Measurements from ENCODE around the gene UCK2. TPM values are rescaled to one million over a fixed set of nuclear protein-coding genes. Genes with fewer than 3 reads are reported as not detected.

UCK2 gene
- total RNA-seq, 2 donors from 2014 or later, result 37.0 to 61.6 TPM

- ATAC-seq (no peak), DNase-seq (ENCODE audit: low spot score in 2 of 2) (no peak)
- no peak overlapping the region for H3K27ac Mint-ChIP-seq
- peaks cover 0 to 19% of the 10 kb centered on the region in 2 donors for H3K36me3 Mint-ChIP-seq
- peaks cover 0 to 8% of the 10 kb centered on the region in 2 donors for H3K9me3 Mint-ChIP-seq
Measured at GRCh38 chr1:165845569-165845968, 18.2 kb downstream of the UCK2 start.

GRCh38 chr1:165845992-165846748 is 18.8 kb downstream of the UCK2 start:
- ATAC-seq (no peak), DNase-seq (ENCODE audit: low spot score in 2 of 2) (no peak)
- Mint-ChIP-seq H3K27ac (no peak overlapping the region), H3K9me3 (peaks cover 0 to 8% of the 10 kb centered on the region in 2 donors), H3K36me3 (peaks cover 0 to 18% of the 10 kb centered on the region in 2 donors)

DNA sequence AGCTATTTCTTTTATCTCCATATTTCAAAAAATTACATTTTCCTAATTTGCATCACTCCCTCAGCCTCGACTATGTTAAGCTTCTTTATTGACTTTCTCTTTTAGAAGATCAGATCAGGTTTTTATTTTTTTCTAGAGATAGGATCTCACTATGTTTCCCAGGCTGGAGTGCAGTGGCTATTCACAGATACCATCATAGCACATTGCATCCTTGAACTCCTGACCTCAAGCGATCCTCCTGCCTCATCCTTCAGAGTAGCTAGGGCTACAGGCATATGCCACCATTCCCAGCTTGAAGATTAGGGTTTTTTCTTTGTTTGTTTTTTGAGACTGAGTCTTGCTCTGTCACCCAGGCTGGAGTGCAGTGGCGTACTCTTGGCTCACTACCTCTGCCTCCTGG is 20.1 kb downstream of the UCK2 start:
- peak overlapping the region in 1 of 2 donors; percentile 13 for H3K27ac Mint-ChIP-seq
- H3K36me3 Mint-ChIP-seq, result peaks cover 0 to 14% of the 10 kb centered on the region in 2 donors
- DNase-seq (ENCODE audit: low spot score in 2 of 2), result no peak
- ATAC-seq, result no peak
- H3K9me3 Mint-ChIP-seq, result peaks cover 0 to 8% of the 10 kb centered on the region in 2 donors

DNA sequence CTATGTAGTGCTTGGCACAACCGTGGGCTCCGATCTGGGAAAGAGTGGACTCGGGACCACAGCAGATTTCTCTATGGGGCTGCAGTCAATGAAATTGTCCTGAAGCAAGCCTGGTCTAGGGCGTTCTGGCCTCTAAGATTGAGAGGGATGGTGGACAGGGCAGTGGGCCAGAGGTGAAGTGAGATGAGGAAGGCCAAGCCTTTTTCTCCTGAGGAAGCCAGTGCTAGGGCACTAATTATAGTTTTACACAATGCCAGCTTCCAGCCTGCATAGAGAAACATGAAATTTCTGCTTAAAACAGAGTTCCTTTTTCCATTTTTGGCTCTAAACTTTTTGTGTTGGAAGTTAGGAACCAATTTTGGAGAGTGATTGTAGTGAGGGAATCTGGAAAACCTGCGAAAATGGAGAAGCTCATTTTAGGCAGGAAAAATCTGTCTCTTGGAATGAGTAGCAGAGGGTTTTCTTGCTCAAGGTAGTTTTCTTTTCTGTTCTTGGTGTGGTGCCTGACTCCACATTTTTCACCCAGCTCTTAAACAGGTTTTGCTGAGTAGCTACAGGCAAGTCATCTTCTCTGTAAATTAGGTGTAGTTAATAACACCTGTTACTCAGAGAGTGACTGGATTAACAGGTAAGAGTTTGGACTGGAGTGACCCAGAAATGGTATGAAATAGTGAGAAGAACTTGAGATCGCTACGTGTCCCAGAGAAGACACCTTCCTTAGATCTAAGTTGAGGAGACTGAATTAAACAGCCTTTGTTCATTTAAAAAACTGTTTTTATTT is 22.1 kb downstream of the UCK2 start:
- DNase-seq (ENCODE audit: low spot score in 2 of 2) (no peak), ATAC-seq (no peak)
- H3K9me3 Mint-ChIP-seq, result peaks cover 0 to 8% of the 10 kb centered on the region in 2 donors
- H3K27ac Mint-ChIP-seq, result no peak overlapping the region
- H3K36me3 Mint-ChIP-seq, result peaks cover 0 to 14% of the 10 kb centered on the region in 2 donors

DNA sequence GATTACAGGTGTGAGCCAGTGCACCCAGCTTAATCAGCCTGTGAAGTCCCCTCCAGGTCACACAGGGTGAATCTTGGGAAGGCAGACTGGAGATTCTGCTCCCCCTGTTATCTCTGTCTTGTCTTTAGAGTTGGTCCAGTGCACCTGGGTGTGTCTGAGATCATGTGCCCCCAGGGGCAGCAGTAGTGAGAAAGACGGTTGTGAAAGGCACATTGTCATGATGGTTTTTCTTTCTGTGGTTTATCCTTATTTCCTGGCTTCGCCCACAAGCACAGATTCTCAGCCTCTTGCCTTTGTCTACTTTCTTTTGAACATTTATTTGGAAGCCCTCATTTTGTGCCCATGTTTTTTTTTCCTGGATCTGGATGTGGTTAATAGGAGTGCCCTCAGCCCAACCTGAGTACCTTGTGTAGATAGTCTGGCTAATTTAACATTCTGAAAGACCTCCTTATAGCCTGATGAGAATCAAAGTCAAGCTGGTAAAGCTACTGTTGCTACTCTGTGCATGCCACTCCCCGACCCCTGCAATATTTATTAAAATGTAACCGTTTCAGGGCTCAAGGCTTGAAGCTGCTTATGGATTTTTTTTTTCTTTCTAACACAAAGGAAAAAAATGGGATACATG is 23.7 kb downstream of the UCK2 start:
- ATAC-seq, result peak; percentile 53 to 55
- DNase-seq (ENCODE audit: low spot score in 2 of 2), result no peak
- H3K9me3 Mint-ChIP-seq, result peaks cover 0 to 8% of the 10 kb centered on the region in 2 donors
- H3K36me3 Mint-ChIP-seq, result peaks cover 0 to 14% of the 10 kb centered on the region in 2 donors
- H3K27ac Mint-ChIP-seq, result no peak overlapping the region

- Mint-ChIP-seq H3K27ac (no peak overlapping the region), H3K36me3 (peaks cover 0 to 14% of the 10 kb centered on the region in 2 donors), H3K9me3 (peaks cover 0 to 8% of the 10 kb centered on the region in 2 donors)
- no peak for ATAC-seq
- no peak for DNase-seq (ENCODE audit: low spot score in 2 of 2)
Measured at GRCh38 chr1:165852871-165853270, 25.5 kb downstream of the UCK2 start.

DNA sequence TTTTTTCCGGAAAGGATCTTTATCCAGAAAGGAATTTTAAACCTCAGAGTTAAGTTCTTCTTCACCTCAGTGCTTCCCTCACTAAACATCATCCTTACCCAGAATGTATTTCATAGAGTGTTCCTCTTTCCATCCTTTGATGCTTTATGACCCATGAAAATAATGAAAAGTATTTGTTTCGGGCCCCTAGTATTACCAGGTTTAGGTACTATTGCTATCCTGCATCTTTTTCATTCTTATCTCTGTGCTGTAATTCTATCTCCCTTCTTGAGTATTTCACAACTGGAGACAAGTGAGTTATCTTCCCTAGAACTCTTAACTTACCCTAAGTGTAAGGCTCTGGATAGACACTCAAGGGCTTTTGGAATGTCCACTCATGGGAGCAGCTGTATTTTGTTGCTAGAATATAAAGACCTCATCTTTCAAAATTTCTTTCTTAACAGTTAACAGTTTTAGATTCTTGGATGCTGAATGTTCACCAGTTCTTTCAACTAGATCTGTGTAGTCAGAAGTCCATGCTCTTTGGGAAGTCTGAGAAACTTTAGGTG is 26.2 kb downstream of the UCK2 start:
- peaks cover 0 to 6% of the 10 kb centered on the region in 2 donors for H3K9me3 Mint-ChIP-seq
- H3K36me3 Mint-ChIP-seq, result peaks cover 0 to 12% of the 10 kb centered on the region in 2 donors
- H3K27ac Mint-ChIP-seq, result no peak overlapping the region
- ATAC-seq (no peak), DNase-seq (ENCODE audit: low spot score in 2 of 2) (no peak)

DNA sequence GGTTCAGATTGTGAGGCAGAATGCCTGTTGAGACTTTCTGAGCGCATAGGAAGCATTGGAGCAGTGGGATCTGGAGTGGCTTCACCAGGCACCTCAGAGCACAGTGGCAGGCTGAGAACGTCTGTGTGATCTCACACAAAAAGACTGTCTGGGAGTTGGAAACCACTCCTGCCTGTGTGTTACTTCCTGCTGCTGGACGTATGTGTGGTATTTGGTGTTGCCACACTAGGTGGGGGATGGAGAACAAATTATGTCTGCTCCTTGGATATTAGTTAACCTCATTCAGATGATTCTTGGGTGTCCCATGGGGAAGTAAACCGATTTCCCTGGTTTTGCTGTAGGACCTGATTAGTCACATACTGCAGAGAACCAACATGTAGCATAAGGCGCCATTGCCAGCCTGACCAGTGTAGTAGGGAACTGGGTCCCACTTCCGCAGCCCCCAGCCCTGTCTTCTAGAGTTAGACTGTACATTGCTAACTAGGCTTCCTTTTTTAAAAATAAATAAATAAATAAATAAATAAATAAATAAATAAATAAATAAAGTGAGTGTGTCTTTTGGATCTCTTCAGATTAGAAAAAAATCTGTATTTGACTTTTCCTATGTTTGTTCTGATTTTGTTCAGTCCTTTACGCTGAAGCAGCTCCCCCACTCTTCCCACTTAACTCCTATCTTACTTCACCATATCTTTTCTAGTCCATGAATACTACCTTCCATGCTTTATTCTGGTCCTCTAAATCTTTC is 26.9 kb downstream of the UCK2 start:
- H3K27ac Mint-ChIP-seq, result no peak overlapping the region

GRCh38 chr1:165855010-165855838 is 27.8 kb downstream of the UCK2 start:
- Mint-ChIP-seq H3K27ac (no peak overlapping the region), H3K36me3 (peaks cover 0 to 5% of the 10 kb centered on the region in 2 donors), H3K9me3 (no peaks in the 10 kb centered on the region)
- DNase-seq (ENCODE audit: low spot score in 2 of 2) (no peak), ATAC-seq (no peak)

More for the DNA sequence above, 26.9 kb downstream of the UCK2 start:
- DNase-seq (ENCODE audit: low spot score in 2 of 2) (no peak), ATAC-seq (no peak)
- H3K36me3 Mint-ChIP-seq, result peaks cover 0 to 5% of the 10 kb centered on the region in 2 donors
- H3K9me3 Mint-ChIP-seq, result no peaks in the 10 kb centered on the region

GRCh38 chr1:165856021-165856420 is 28.6 kb downstream of the UCK2 start:
- DNase-seq (ENCODE audit: low spot score in 2 of 2), result no peak
- ATAC-seq, result no peak
- Mint-ChIP-seq H3K9me3 (no peaks in the 10 kb centered on the region), H3K27ac (no peak overlapping the region), H3K36me3 (peaks cover 0 to 7% of the 10 kb centered on the region in 2 donors)

- DNase-seq (ENCODE audit: low spot score in 2 of 2), result no peak
- Mint-ChIP-seq H3K9me3 (no peaks in the 10 kb centered on the region), H3K27ac (no peak overlapping the region), H3K36me3 (peaks cover 0 to 7% of the 10 kb centered on the region in 2 donors)
- ATAC-seq, result no peak
Measured at GRCh38 chr1:165856606-165857005, 29.2 kb downstream of the UCK2 start.

DNA sequence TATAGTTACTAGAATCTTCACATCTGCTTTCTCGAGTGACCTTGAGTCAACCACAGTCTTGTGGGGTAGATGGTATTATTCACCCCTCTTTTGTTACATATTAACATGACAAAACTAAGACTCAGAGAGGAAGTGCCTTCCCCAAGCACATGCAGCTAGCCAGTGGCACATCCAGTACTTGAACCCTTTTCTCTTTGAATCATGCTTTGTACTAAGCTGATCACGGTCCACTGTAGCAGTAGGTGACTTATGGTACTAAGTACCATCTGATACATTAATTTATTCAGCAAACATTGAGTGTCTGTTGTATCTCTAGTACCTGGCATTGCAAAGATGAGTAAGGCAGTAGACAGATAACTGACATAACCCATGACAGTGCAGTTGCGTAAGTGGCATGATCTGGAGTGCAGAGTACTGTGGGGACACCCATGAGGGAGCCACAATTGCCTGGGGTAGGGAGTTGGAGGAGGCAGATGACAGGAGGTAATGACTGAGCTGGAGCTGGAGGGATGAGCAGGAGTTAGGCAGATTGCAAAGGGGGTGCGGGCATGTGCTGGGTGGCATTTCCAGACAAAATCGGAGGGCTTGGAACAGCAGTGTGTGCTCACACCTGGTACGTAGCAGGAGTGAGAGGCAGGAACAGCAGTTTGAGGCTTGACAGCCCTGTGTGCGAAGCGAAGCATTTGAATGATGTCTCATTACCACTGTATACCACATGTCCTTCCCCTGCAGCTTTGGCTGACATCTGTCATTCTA is 29.8 kb downstream of the UCK2 start:
- peak in 1 of 2 donors; percentile 24 for ATAC-seq
- Mint-ChIP-seq H3K36me3 (peaks cover 0 to 7% of the 10 kb centered on the region in 2 donors), H3K9me3 (no peaks in the 10 kb centered on the region), H3K27ac (no peak overlapping the region)
- no peak for DNase-seq (ENCODE audit: low spot score in 2 of 2)

GRCh38 chr1:165858364-165858823 is 31.0 kb downstream of the UCK2 start:
- Mint-ChIP-seq H3K27ac (no peak overlapping the region), H3K9me3 (no peaks in the 10 kb centered on the region), H3K36me3 (peaks cover 0 to 7% of the 10 kb centered on the region in 2 donors)
- no peak for DNase-seq (ENCODE audit: low spot score in 2 of 2)
- ATAC-seq, result no peak

GRCh38 chr1:165858967-165859845 is 31.8 kb downstream of the UCK2 start:
- Mint-ChIP-seq H3K27ac (no peak overlapping the region), H3K36me3 (peaks cover 0 to 7% of the 10 kb centered on the region in 2 donors), H3K9me3 (no peaks in the 10 kb centered on the region)
- no peak for DNase-seq (ENCODE audit: low spot score in 2 of 2)
- no peak for ATAC-seq
